Measurements from ENCODE around the gene HSBP1.

HSBP1 gene

GRCh38 chr16:83838151-83838550, 30.4 kb downstream of the HSBP1 start:
- TF ChIP-seq ZFX (IDR thresholded peaks at IDR 0.05; ENCODE audit: borderline replicate concordance) (no peak), CTCF (IDR thresholded peaks at IDR 0.05) (no peak)
- H3K27ac ChIP-seq: no peak overlapping the region

GRCh38 chr16:83839561-83839960, 31.8 kb downstream of the HSBP1 start:
- TF ChIP-seq CTCF (IDR thresholded peaks at IDR 0.05): no peak
- no peak for TF ChIP-seq ZFX (IDR thresholded peaks at IDR 0.05; ENCODE audit: borderline replicate concordance)
- H3K27ac ChIP-seq: no peak overlapping the region

GRCh38 chr16:83840060-83840617, 32.4 kb downstream of the HSBP1 start:
- TF ChIP-seq CTCF (IDR thresholded peaks at IDR 0.05): no peak
- no peak for TF ChIP-seq ZFX (IDR thresholded peaks at IDR 0.05; ENCODE audit: borderline replicate concordance)
- no peak overlapping the region for H3K27ac ChIP-seq

- TF ChIP-seq CTCF (IDR thresholded peaks at IDR 0.05) (no peak), ZFX (IDR thresholded peaks at IDR 0.05; ENCODE audit: borderline replicate concordance) (no peak)
- H3K27ac ChIP-seq: no peak overlapping the region
These were observed 34.5 kb downstream of the HSBP1 start for GRCh38 chr16:83842291-83842690.

GRCh38 chr16:83842756-83843507, 35.2 kb downstream of the HSBP1 start:
- TF ChIP-seq CTCF (IDR thresholded peaks at IDR 0.05): no peak
- TF ChIP-seq ZFX (IDR thresholded peaks at IDR 0.05; ENCODE audit: borderline replicate concordance): no peak
- H3K27ac ChIP-seq: no peak overlapping the region

- TF ChIP-seq ZFX (IDR thresholded peaks at IDR 0.05; ENCODE audit: borderline replicate concordance) (no peak), CTCF (IDR thresholded peaks at IDR 0.05) (no peak)
- no peak overlapping the region for H3K27ac ChIP-seq
These were observed 35.9 kb downstream of the HSBP1 start for GRCh38 chr16:83843657-83844056.

- H3K27ac ChIP-seq: no peak overlapping the region
- no peak for TF ChIP-seq CTCF (IDR thresholded peaks at IDR 0.05)
- no peak for TF ChIP-seq ZFX (IDR thresholded peaks at IDR 0.05; ENCODE audit: borderline replicate concordance)
These were observed 37.5 kb downstream of the HSBP1 start for GRCh38 chr16:83845263-83845662.
